Neural progenitor cell (in vitro differentiated cells): ENCODE measurements around the gene NPC1L1.

ENCODE experiments used
- EZH2 ChIP-seq: fragments of 200-600 bp; sonication (generic); IDR thresholded peaks from 2 replicates; pipeline ENCODE4 v1.6.1; 2017; ENCODE audit warnings: antibody characterized with exemption, mild to moderate bottlenecking, moderate library complexity
- EZH2phosphoT487 ChIP-seq: fragments of 200-600 bp; sonication (generic); IDR thresholded peaks from 2 replicates; pipeline ENCODE4 v1.6.1; 2017; ENCODE audit warnings: antibody characterized with exemption
- TF ChIP-seq, protein P1 (sequence below): fragments of 200-600 bp; sonication (generic); IDR thresholded peaks from 2 replicates; pipeline ENCODE4 v1.5.1; 2017; ENCODE audit warnings: antibody characterized with exemption, mild to moderate bottlenecking

DNA sequence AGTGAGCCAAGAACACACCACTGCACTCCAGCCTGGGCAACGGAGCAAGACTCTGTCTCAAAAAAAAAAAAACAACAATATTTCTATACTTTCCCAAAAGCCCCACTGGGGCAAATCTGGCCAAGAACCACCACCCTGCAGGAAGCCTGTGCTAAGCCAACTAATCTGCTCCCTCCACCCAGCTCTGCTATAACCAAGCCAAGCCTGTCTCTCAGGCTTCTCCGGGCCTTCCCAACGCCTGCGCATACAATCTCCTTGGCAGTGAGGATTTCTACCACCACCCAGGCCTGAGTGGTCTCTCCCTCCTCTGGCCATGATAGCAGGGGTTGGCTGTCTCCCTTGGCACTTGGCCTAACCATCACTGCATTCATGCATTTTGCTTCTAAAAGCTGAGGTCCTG lies 18.4 kb upstream of the NPC1L1 start:
- TF ChIP-seq, protein P1, sequence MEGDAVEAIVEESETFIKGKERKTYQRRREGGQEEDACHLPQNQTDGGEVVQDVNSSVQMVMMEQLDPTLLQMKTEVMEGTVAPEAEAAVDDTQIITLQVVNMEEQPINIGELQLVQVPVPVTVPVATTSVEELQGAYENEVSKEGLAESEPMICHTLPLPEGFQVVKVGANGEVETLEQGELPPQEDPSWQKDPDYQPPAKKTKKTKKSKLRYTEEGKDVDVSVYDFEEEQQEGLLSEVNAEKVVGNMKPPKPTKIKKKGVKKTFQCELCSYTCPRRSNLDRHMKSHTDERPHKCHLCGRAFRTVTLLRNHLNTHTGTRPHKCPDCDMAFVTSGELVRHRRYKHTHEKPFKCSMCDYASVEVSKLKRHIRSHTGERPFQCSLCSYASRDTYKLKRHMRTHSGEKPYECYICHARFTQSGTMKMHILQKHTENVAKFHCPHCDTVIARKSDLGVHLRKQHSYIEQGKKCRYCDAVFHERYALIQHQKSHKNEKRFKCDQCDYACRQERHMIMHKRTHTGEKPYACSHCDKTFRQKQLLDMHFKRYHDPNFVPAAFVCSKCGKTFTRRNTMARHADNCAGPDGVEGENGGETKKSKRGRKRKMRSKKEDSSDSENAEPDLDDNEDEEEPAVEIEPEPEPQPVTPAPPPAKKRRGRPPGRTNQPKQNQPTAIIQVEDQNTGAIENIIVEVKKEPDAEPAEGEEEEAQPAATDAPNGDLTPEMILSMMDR, result no peak
- TF ChIP-seq EZH2 (no peak), EZH2phosphoT487 (no peak)
